GM23338 (cell line): ENCODE data around the gene NAALADL2. TPM values are rescaled to one million over a fixed set of nuclear protein-coding genes. Genes with fewer than 3 reads are reported as not detected.
A peak's percentile ranks its signal among the peaks of the same experiment; 100 is the strongest.

Experiments
- ATAC-seq: fragments of 200-7000 bp; cut with Tn5 transposase; 3 replicates; pipeline ENCODE4 v1.9.1; 2020
- DNase-seq: peaks from one replicate; pipeline ENCODE4 v3.0.0-alpha.2; 2015; ENCODE audit warnings: low spot score
- H2AFZ ChIP-seq: fragments of 200-600 bp; sonication (generic); 2 replicates; pipeline ENCODE4 v1.8.0; 2016; ENCODE audit warnings: antibody characterized with exemption, mild to moderate bottlenecking, moderate library complexity
- H3F3A ChIP-seq: fragments of 200-600 bp; sonication (generic); replicated peaks from 2 replicates; pipeline ENCODE4 v1.8.0; 2017; ENCODE audit warnings: antibody characterized with exemption, mixed run types, low read depth
- H3K27ac ChIP-seq: fragments of 200-600 bp; sonication (generic); 2 replicates; pipeline ENCODE4 v1.6.1; 2016; ENCODE audit warnings: low read depth
- H3K27me3 ChIP-seq: fragments of 200-600 bp; sonication (generic); 2 replicates; pipeline ENCODE4 v1.8.0; 2016; ENCODE audit warnings: mild to moderate bottlenecking, mixed run types, moderate library complexity; ENCODE audit not compliant: insufficient read depth
- H3K36me3 ChIP-seq: fragments of 200-600 bp; sonication (generic); 2 replicates; pipeline ENCODE4 v1.8.0; 2016; ENCODE audit warnings: mild to moderate bottlenecking; ENCODE audit not compliant: insufficient read depth
- H3K4me1 ChIP-seq: fragments of 200-600 bp; sonication (generic); 2 replicates; pipeline ENCODE4 v1.8.0; 2016; ENCODE audit warnings: mild to moderate bottlenecking, moderate library complexity; ENCODE audit not compliant: insufficient read depth
- H3K4me2 ChIP-seq: fragments of 200-600 bp; sonication (generic); 2 replicates; pipeline ENCODE4 v1.7.1; 2017; ENCODE audit warnings: mixed run types
- H3K4me3 ChIP-seq: fragments of 200-600 bp; sonication (generic); 2 replicates; pipeline ENCODE4 v1.6.1; 2016; ENCODE audit warnings: mixed run types
- H3K79me2 ChIP-seq: fragments of 200-600 bp; sonication (generic); replicated peaks from 2 replicates; pipeline ENCODE4 v1.8.0; 2017; ENCODE audit warnings: mild to moderate bottlenecking; ENCODE audit not compliant: insufficient read depth
- H3K9me2 ChIP-seq: fragments of 200-600 bp; sonication (generic); 2 replicates; pipeline ENCODE4 v1.8.0; 2017; ENCODE audit not compliant: insufficient read depth
- H4K20me1 ChIP-seq: fragments of 200-600 bp; sonication (generic); replicated peaks from 2 replicates; pipeline ENCODE4 v1.8.0; 2017; ENCODE audit warnings: mild to moderate bottlenecking; ENCODE audit not compliant: insufficient read depth
- H3K27ac Mint-ChIP-seq: 2 replicates; pipeline ENCODE4 v1.8.0; 2020; ENCODE audit warnings: inconsistent platforms, mild to moderate bottlenecking, moderate library complexity, mixed read lengths
- H3K27me3 Mint-ChIP-seq: 3 replicates; pipeline ENCODE4 v1.8.0; 2022; ENCODE audit warnings: low read depth, mild to moderate bottlenecking, moderate library complexity, mixed read lengths, inconsistent platforms; ENCODE audit not compliant: insufficient read depth, poor library complexity
- H3K36me3 Mint-ChIP-seq: 3 replicates; pipeline ENCODE4 v1.8.0; 2021; ENCODE audit warnings: low read depth, mild to moderate bottlenecking, inconsistent platforms, moderate library complexity, mixed read lengths
- H3K4me1 Mint-ChIP-seq: 3 replicates; pipeline ENCODE4 v1.8.0; 2020; ENCODE audit warnings: mild to moderate bottlenecking, inconsistent platforms, mixed read lengths
- H3K4me3 Mint-ChIP-seq: 3 replicates; pipeline ENCODE4 v1.8.0; 2021; ENCODE audit warnings: moderate library complexity, mild to moderate bottlenecking, inconsistent platforms, mixed read lengths
- H3K9me3 Mint-ChIP-seq: 3 replicates; pipeline ENCODE4 v1.8.0; 2020; ENCODE audit warnings: moderate library complexity, mild to moderate bottlenecking, inconsistent platforms, mixed read lengths
- EZH2 ChIP-seq: fragments of 200-600 bp; sonication (generic); IDR thresholded peaks from one replicate; pipeline ENCODE4 v1.8.0; 2017; ENCODE audit warnings: antibody characterized with exemption, mild to moderate bottlenecking, low read depth; ENCODE audit not compliant: unreplicated experiment
- EZH2phosphoT487 ChIP-seq: fragments of 200-600 bp; sonication (generic); IDR thresholded peaks from one replicate; pipeline ENCODE4 v1.8.1; 2018; ENCODE audit warnings: antibody characterized with exemption; ENCODE audit not compliant: unreplicated experiment
- JUNB ChIP-seq: IDR thresholded peaks from one replicate; pipeline ENCODE4 v1.6.1; 2016; ENCODE audit warnings: antibody characterized with exemption; ENCODE audit not compliant: unreplicated experiment
- NANOG ChIP-seq: IDR thresholded peaks from 2 replicates; pipeline ENCODE4 v1.6.1; 2016; ENCODE audit warnings: antibody characterized with exemption, borderline replicate concordance
- POLR2AphosphoS5 ChIP-seq: IDR thresholded peaks from 2 replicates; pipeline ENCODE4 v1.6.1; 2016; ENCODE audit warnings: antibody characterized with exemption, low read depth
- STAT1 ChIP-seq: IDR thresholded peaks from one replicate; pipeline ENCODE4 v1.6.1; 2016; ENCODE audit warnings: antibody characterized with exemption; ENCODE audit not compliant: unreplicated experiment
- ZNF331 ChIP-seq: fragments of 250-450 bp; sonication (Bioruptor Pico); IDR thresholded peaks from 2 replicates; pipeline ENCODE4 v1.5.0; 2020; ENCODE audit warnings: low read depth, mild to moderate bottlenecking, moderate library complexity
- polyA plus RNA-seq: library from polyadenylated mRNA; unstranded; fragments of >200 nt; fragmentation: Nextera tagmentation; extraction: Ambion mirVana; gene quantifications from 2 replicates; pipeline ENCODE4 v1.2.1, GENCODE V29; 2016
- total RNA-seq: library from RNA; depleted of rRNA; stranded (reverse); fragments of >200 nt; shearing (Covaris generic); gene quantifications from 2 replicates; pipeline ENCODE4 v1.2.3, GENCODE V29; 2014
- TF ChIP-seq, protein P1 (sequence below), 2 experiments: fragments of 200-600 bp in 1 of 2; sonication (generic) in 1 of 2; conservative IDR thresholded peaks; 2 replicates each; pipeline versions ENCODE4 v1.5.1 to v1.6.1; 2016 to 2017; ENCODE audit warnings: antibody characterized with exemption in 2 of 2, low read depth in 2 of 2, mild to moderate bottlenecking in 2 of 2, moderate library complexity in 1 of 2
- TF ChIP-seq, protein P2 (sequence below): IDR thresholded peaks from one replicate; pipeline ENCODE4 v1.6.1; 2018; ENCODE audit warnings: antibody characterized with exemption; ENCODE audit not compliant: unreplicated experiment
- TF ChIP-seq, protein P3 (sequence below): IDR thresholded peaks from 2 replicates; pipeline ENCODE4 v1.6.1; 2016; ENCODE audit warnings: antibody characterized with exemption
- TF ChIP-seq, protein P4 (sequence below): fragments of 250-450 bp; sonication (Bioruptor Pico); IDR thresholded peaks from 2 replicates; pipeline ENCODE4 v1.5.0; 2020; ENCODE audit warnings: mild to moderate bottlenecking, moderate library complexity

NAALADL2 gene
- total and polyA plus RNA-seq, 2 experiments from 2014 or later: 1.6 to 2.6 TPM

DNA sequence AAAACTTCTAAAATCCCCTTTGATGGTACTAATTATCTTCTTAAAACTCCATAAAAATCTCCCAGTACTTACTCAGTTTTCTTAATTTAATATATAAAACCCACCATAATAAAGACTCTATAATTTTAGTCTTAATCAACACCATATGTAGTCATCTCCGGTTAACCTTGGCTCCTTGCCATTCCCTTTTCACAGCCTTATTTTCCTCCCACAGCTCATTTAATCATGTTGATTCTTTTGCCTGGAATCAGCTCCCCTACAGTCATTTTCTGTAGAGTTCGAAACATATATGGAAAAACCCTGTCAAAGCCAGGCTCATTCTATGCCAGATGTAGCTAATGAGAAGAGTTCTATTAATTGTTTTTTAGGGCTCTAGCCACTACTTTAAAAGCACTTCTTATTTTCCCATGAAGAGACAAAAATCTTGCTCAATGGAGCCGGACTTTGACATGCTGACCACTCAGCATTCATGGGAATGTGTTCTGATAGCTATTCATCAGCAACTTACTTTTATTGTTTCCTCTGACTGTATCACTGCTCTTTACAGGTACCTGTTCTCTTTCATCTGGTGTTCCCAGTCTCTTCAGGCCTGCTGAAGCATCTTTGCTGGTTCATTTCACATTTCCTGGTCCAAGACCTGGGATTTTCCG, 573.4 kb downstream of the NAALADL2 start:
- Histone ChIP-seq H3K79me2 (no peaks in the 10 kb centered on the region), H3F3A (no peaks in the 10 kb centered on the region), H2AFZ (peak overlapping the region; percentile 6; the same call in 1 of the 2 replicates), H3K4me3 (no peak overlapping the region), H3K27me3 (no peaks in the 10 kb centered on the region), H4K20me1 (no peaks in the 10 kb centered on the region), H3K36me3 (no peaks in the 10 kb centered on the region), H3K4me2 (no peak overlapping the region), H3K4me1 (no peaks in the 10 kb centered on the region), H3K9me2 (no peaks in the 10 kb centered on the region), H3K27ac (no peak overlapping the region)
- no peak for ATAC-seq
- no peaks in the 10 kb centered on the region for H3K4me1 Mint-ChIP-seq
- no peaks in the 10 kb centered on the region for H3K9me3 Mint-ChIP-seq
- no peak for DNase-seq
- H3K27me3 Mint-ChIP-seq: no peaks in the 10 kb centered on the region
- TF ChIP-seq, protein P1, sequence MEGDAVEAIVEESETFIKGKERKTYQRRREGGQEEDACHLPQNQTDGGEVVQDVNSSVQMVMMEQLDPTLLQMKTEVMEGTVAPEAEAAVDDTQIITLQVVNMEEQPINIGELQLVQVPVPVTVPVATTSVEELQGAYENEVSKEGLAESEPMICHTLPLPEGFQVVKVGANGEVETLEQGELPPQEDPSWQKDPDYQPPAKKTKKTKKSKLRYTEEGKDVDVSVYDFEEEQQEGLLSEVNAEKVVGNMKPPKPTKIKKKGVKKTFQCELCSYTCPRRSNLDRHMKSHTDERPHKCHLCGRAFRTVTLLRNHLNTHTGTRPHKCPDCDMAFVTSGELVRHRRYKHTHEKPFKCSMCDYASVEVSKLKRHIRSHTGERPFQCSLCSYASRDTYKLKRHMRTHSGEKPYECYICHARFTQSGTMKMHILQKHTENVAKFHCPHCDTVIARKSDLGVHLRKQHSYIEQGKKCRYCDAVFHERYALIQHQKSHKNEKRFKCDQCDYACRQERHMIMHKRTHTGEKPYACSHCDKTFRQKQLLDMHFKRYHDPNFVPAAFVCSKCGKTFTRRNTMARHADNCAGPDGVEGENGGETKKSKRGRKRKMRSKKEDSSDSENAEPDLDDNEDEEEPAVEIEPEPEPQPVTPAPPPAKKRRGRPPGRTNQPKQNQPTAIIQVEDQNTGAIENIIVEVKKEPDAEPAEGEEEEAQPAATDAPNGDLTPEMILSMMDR (conservative IDR thresholded peaks at IDR 0.05; ENCODE audit: low read depth in 2 of 2): no peak
- TF ChIP-seq JUNB (no peak), POLR2AphosphoS5 (no peak), NANOG (no peak), EZH2phosphoT487 (no peak), ZNF331 (CRISPR knock-in tag) (no peak), EZH2 (no peak), STAT1 (no peak)
- TF ChIP-seq, protein P2, sequence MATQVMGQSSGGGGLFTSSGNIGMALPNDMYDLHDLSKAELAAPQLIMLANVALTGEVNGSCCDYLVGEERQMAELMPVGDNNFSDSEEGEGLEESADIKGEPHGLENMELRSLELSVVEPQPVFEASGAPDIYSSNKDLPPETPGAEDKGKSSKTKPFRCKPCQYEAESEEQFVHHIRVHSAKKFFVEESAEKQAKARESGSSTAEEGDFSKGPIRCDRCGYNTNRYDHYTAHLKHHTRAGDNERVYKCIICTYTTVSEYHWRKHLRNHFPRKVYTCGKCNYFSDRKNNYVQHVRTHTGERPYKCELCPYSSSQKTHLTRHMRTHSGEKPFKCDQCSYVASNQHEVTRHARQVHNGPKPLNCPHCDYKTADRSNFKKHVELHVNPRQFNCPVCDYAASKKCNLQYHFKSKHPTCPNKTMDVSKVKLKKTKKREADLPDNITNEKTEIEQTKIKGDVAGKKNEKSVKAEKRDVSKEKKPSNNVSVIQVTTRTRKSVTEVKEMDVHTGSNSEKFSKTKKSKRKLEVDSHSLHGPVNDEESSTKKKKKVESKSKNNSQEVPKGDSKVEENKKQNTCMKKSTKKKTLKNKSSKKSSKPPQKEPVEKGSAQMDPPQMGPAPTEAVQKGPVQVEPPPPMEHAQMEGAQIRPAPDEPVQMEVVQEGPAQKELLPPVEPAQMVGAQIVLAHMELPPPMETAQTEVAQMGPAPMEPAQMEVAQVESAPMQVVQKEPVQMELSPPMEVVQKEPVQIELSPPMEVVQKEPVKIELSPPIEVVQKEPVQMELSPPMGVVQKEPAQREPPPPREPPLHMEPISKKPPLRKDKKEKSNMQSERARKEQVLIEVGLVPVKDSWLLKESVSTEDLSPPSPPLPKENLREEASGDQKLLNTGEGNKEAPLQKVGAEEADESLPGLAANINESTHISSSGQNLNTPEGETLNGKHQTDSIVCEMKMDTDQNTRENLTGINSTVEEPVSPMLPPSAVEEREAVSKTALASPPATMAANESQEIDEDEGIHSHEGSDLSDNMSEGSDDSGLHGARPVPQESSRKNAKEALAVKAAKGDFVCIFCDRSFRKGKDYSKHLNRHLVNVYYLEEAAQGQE: no peak
- TF ChIP-seq, protein P3, sequence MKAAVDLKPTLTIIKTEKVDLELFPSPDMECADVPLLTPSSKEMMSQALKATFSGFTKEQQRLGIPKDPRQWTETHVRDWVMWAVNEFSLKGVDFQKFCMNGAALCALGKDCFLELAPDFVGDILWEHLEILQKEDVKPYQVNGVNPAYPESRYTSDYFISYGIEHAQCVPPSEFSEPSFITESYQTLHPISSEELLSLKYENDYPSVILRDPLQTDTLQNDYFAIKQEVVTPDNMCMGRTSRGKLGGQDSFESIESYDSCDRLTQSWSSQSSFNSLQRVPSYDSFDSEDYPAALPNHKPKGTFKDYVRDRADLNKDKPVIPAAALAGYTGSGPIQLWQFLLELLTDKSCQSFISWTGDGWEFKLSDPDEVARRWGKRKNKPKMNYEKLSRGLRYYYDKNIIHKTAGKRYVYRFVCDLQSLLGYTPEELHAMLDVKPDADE: no peak
- TF ChIP-seq, protein P4, sequence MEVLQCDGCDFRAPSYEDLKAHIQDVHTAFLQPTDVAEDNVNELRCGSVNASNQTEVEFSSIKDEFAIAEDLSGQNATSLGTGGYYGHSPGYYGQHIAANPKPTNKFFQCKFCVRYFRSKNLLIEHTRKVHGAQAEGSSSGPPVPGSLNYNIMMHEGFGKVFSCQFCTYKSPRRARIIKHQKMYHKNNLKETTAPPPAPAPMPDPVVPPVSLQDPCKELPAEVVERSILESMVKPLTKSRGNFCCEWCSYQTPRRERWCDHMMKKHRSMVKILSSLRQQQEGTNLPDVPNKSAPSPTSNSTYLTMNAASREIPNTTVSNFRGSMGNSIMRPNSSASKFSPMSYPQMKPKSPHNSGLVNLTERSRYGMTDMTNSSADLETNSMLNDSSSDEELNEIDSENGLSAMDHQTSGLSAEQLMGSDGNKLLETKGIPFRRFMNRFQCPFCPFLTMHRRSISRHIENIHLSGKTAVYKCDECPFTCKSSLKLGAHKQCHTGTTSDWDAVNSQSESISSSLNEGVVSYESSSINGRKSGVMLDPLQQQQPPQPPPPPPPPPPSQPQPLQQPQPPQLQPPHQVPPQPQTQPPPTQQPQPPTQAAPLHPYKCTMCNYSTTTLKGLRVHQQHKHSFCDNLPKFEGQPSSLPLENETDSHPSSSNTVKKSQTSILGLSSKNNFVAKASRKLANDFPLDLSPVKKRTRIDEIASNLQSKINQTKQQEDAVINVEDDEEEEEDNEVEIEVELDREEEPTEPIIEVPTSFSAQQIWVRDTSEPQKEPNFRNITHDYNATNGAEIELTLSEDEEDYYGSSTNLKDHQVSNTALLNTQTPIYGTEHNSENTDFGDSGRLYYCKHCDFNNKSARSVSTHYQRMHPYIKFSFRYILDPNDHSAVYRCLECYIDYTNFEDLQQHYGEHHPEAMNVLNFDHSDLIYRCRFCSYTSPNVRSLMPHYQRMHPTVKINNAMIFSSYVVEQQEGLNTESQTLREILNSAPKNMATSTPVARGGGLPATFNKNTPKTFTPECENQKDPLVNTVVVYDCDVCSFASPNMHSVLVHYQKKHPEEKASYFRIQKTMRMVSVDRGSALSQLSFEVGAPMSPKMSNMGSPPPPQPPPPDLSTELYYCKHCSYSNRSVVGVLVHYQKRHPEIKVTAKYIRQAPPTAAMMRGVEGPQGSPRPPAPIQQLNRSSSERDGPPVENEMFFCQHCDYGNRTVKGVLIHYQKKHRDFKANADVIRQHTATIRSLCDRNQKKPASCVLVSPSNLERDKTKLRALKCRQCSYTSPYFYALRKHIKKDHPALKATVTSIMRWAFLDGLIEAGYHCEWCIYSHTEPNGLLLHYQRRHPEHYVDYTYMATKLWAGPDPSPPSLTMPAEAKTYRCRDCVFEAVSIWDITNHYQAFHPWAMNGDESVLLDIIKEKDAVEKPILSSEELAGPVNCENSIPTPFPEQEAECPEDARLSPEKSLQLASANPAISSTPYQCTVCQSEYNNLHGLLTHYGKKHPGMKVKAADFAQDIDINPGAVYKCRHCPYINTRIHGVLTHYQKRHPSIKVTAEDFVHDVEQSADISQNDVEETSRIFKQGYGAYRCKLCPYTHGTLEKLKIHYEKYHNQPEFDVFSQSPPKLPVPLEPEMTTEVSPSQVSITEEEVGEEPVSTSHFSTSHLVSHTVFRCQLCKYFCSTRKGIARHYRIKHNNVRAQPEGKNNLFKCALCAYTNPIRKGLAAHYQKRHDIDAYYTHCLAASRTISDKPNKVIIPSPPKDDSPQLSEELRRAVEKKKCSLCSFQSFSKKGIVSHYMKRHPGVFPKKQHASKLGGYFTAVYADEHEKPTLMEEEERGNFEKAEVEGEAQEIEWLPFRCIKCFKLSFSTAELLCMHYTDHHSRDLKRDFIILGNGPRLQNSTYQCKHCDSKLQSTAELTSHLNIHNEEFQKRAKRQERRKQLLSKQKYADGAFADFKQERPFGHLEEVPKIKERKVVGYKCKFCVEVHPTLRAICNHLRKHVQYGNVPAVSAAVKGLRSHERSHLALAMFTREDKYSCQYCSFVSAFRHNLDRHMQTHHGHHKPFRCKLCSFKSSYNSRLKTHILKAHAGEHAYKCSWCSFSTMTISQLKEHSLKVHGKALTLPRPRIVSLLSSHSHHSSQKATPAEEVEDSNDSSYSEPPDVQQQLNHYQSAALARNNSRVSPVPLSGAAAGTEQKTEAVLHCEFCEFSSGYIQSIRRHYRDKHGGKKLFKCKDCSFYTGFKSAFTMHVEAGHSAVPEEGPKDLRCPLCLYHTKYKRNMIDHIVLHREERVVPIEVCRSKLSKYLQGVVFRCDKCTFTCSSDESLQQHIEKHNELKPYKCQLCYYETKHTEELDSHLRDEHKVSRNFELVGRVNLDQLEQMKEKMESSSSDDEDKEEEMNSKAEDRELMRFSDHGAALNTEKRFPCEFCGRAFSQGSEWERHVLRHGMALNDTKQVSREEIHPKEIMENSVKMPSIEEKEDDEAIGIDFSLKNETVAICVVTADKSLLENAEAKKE (CRISPR knock-in tag): no peak
- H3K36me3 Mint-ChIP-seq: no peaks in the 10 kb centered on the region
- no peak overlapping the region for H3K27ac Mint-ChIP-seq
- H3K4me3 Mint-ChIP-seq: no peak overlapping the region
